HepG2 (cell line): Measurements from ENCODE around the gene DDX23. TPM values are rescaled to one million over a fixed set of nuclear protein-coding genes. Genes with fewer than 3 reads are reported as not detected.

ENCODE experiments used
- ARNT2 ChIP-seq: sonication (generic); formaldehyde crosslinking; IDR thresholded peaks from 2 replicates; pipeline ENCODE4 v1.8.0; 2022; ENCODE audit warnings: mild to moderate bottlenecking, low read depth, missing genetic modification reagents, moderate library complexity
- CHD2 ChIP-seq: IDR thresholded peaks from 2 replicates; pipeline ENCODE4 v1.6.1; 2011; ENCODE audit warnings: low read depth, low read length, improper control_type of control experiment
- HNRNPUL1 ChIP-seq: fragments of 200-400 bp; formaldehyde crosslinking; IDR thresholded peaks from 2 replicates; pipeline ENCODE4 v1.6.1; 2017; ENCODE audit warnings: low read depth, mild to moderate bottlenecking, low read length, moderate library complexity
- ISL2 ChIP-seq: sonication (generic); formaldehyde crosslinking; IDR thresholded peaks from 2 replicates; pipeline ENCODE4 v1.5.0; 2020; ENCODE audit warnings: missing genetic modification reagents
- KLF11 ChIP-seq: IDR thresholded peaks from 2 replicates; pipeline ENCODE4 v1.6.1; 2016; ENCODE audit warnings: missing compliant biosample characterization
- MAX ChIP-seq: IDR thresholded peaks from 2 replicates; pipeline ENCODE4 v1.6.1; 2012; ENCODE audit warnings: inconsistent platforms
- MIXL1 ChIP-seq: IDR thresholded peaks from 2 replicates; pipeline ENCODE4 v1.6.1; 2016
- MXD4 ChIP-seq: IDR thresholded peaks from 2 replicates; pipeline ENCODE4 v1.6.1; 2016; ENCODE audit warnings: mild to moderate bottlenecking, missing biosample characterization, missing genetic modification reagents
- MXI1 ChIP-seq: IDR thresholded peaks from 3 replicates; pipeline ENCODE4 v1.6.1; 2012; ENCODE audit warnings: low read depth, low read length, inconsistent platforms, borderline replicate concordance
- PAF1 ChIP-seq: IDR thresholded peaks from 2 replicates; pipeline ENCODE4 v1.6.1; 2016; ENCODE audit warnings: missing genetic modification reagents, missing compliant biosample characterization
- PCBP1 ChIP-seq: fragments of 200-400 bp; formaldehyde crosslinking; IDR thresholded peaks from 2 replicates; pipeline ENCODE4 v1.6.1; 2017; ENCODE audit warnings: mild to moderate bottlenecking, low read depth, low read length, borderline replicate concordance
- RBFOX2 ChIP-seq: fragments of 200-400 bp; formaldehyde crosslinking; IDR thresholded peaks from 2 replicates; pipeline ENCODE4 v1.6.1; 2017; ENCODE audit warnings: low read depth, mild to moderate bottlenecking, low read length
- SP5 ChIP-seq: IDR thresholded peaks from 2 replicates; pipeline ENCODE4 v1.6.1; 2016; ENCODE audit warnings: low read depth, borderline replicate concordance
- TAF1 ChIP-seq: sonication (generic); formaldehyde crosslinking; IDR thresholded peaks from 2 replicates; pipeline ENCODE4 v1.4.0; 2020; ENCODE audit warnings: missing genetic modification reagents
- ZBTB2 ChIP-seq: sonication (generic); formaldehyde crosslinking; IDR thresholded peaks from 2 replicates; pipeline ENCODE4 v1.8.0; 2022; ENCODE audit warnings: low read depth, missing genetic modification reagents
- ZBTB21 ChIP-seq: sonication (generic); formaldehyde crosslinking; IDR thresholded peaks from 2 replicates; pipeline ENCODE4 v1.4.0; 2020; ENCODE audit warnings: missing genetic modification reagents
- ZBTB7A ChIP-seq: sonication (generic); formaldehyde crosslinking; IDR thresholded peaks from 2 replicates; pipeline ENCODE4 v1.8.0; 2022; ENCODE audit warnings: mild to moderate bottlenecking, missing genetic modification reagents
- ZFX ChIP-seq: sonication (generic); formaldehyde crosslinking; IDR thresholded peaks from 2 replicates; pipeline ENCODE4 v1.4.0; 2020; ENCODE audit warnings: mild to moderate bottlenecking, low read depth, missing genetic modification reagents, moderate library complexity
- ZNF121 ChIP-seq: sonication (generic); formaldehyde crosslinking; IDR thresholded peaks from 2 replicates; pipeline ENCODE4 v1.5.0; 2020; ENCODE audit warnings: mild to moderate bottlenecking, missing genetic modification reagents
- ZNF230 ChIP-seq: sonication (generic); formaldehyde crosslinking; IDR thresholded peaks from 2 replicates; pipeline ENCODE4 v1.4.0; 2020; ENCODE audit warnings: mild to moderate bottlenecking, missing genetic modification reagents
- ZNF281 ChIP-seq: sonication (generic); formaldehyde crosslinking; IDR thresholded peaks from 2 replicates; pipeline ENCODE4 v1.4.0; 2020; ENCODE audit warnings: missing genetic modification reagents, borderline replicate concordance
- ZNF296 ChIP-seq: sonication (generic); formaldehyde crosslinking; conservative IDR thresholded peaks from 2 replicates; pipeline ENCODE4 v1.5.0; 2020; ENCODE audit warnings: mild to moderate bottlenecking, missing genetic modification reagents
- ZNF576 ChIP-seq: sonication (generic); formaldehyde crosslinking; IDR thresholded peaks from 2 replicates; pipeline ENCODE4 v1.4.0; 2020; ENCODE audit warnings: mild to moderate bottlenecking, missing genetic modification reagents
- ZNF883 ChIP-seq: sonication (generic); formaldehyde crosslinking; IDR thresholded peaks from 2 replicates; pipeline ENCODE4 v1.5.1; 2020; ENCODE audit warnings: mild to moderate bottlenecking, missing genetic modification reagents; ENCODE audit errors: not compliant biosample characterization
- polyA plus RNA-seq, 8 experiments: library from polyadenylated mRNA; depleted of rRNA in 3 of 8; stranded (reverse) in 7 of 8; unstranded in 1 of 8; fragments of >200 nt; fragmentation: Illumina TruSeq in 4 of 8; extraction: Trizol in 4 of 8; gene quantifications; 2 replicates each; pipeline versions ENCODE4 v1.2.1 to v1.2.3, GENCODE V29; 2011 to 2016; ENCODE audit warnings: low read depth in 4 of 8, missing spikeins in 1 of 8, mixed read lengths in 1 of 8; ENCODE audit not compliant: insufficient read depth in 1 of 8
- total RNA-seq, 5 experiments: library from RNA; depleted of rRNA; stranded (reverse); fragments of >200 nt; fragmentation: Illumina TruSeq; extraction: Trizol; gene quantifications; 2 replicates each; pipeline ENCODE4 v1.2.3, GENCODE V29; 2016; ENCODE audit warnings: low read depth in 1 of 5

DDX23 gene
- total and polyA plus RNA-seq, 2 of the 13 experiments (the other 11 are each of a cell fraction or from before 2014, with no cell fraction given), result 35.7 to 90.0 TPM

GRCh38 chr12:48788854-48789775, 62.8 kb downstream of the DDX23 start, which contains the start of gene ADCY6 (continued):
- TF ChIP-seq ZFX (CRISPR knock-in tag), result peak; percentile 70
- TF ChIP-seq ZNF230 (CRISPR knock-in tag), result no peak
- TF ChIP-seq HNRNPUL1, result peak; percentile 57; the same call in 1 of the 2 replicates
- 0 out of 2 replicates have a peak, but pooled peaks have one; percentile 24 for TF ChIP-seq RBFOX2
- TF ChIP-seq PCBP1, result 0 out of 2 replicates have a peak, but pooled peaks have one; percentile 18
- peak; percentile 70; the same call in 1 of the 2 replicates for TF ChIP-seq ZBTB2 (CRISPR knock-in tag)
- no peak for TF ChIP-seq PAF1 (CRISPR knock-in tag)
- 0 out of 2 replicates have a peak, but pooled peaks have one; percentile 21 for TF ChIP-seq MAX
- no peak for TF ChIP-seq ZBTB21 (CRISPR knock-in tag)
- TF ChIP-seq ARNT2 (CRISPR knock-in tag), result 0 out of 2 replicates have a peak, but pooled peaks have one; percentile 22
- no peak for TF ChIP-seq ZNF883 (CRISPR knock-in tag)
- TF ChIP-seq ZNF576 (CRISPR knock-in tag), result no peak
- TF ChIP-seq MXI1, result peak; percentile 18; the same call in 1 of the 3 replicates
- 0 out of 2 replicates have a peak, but pooled peaks have one; percentile 5 for TF ChIP-seq KLF11 (CRISPR knock-in tag)
- TF ChIP-seq MXD4 (CRISPR knock-in tag), result no peak
- TF ChIP-seq SP5, result no peak
- TF ChIP-seq CHD2, result peak; percentile 71
- 0 out of 2 replicates have a peak, but pooled peaks have one; percentile 24 for TF ChIP-seq MIXL1
- TF ChIP-seq ZNF296 (CRISPR knock-in tag), result no peak
- 0 out of 2 replicates have a peak, but pooled peaks have one; percentile 8 for TF ChIP-seq ISL2
- TF ChIP-seq ZBTB7A, result peak; percentile 72; the same call in 1 of the 2 replicates
- peak; percentile 66; the same call in 1 of the 2 replicates for TF ChIP-seq ZNF281 (CRISPR knock-in tag)
- peak; percentile 14; the same call in 1 of the 2 replicates for TF ChIP-seq TAF1 (CRISPR knock-in tag)
- peak; percentile 41; the same call in 1 of the 2 replicates for TF ChIP-seq ZNF121 (CRISPR knock-in tag)
